Mammary epithelial cell (primary cell): ENCODE data around the gene NBEAL1.

Experiments used
- EZH2 ChIP-seq: IDR thresholded peaks from 2 replicates; pipeline ENCODE4 v1.6.1; 2012; ENCODE audit warnings: low read length, inconsistent platforms, borderline replicate concordance
- TF ChIP-seq, protein P1 (sequence below), 2 donors: IDR thresholded peaks in 1 of 2; conservative IDR thresholded peaks in 1 of 2; 2 replicates each; pipeline ENCODE4 v1.5.1; 2011 to 2012; ENCODE audit warnings: inconsistent platforms in 2 of 2, low read length in 2 of 2, mild to moderate bottlenecking in 2 of 2, control low read depth in 1 of 2, low read depth in 1 of 2; ENCODE audit not compliant: insufficient read depth in 1 of 2; ENCODE audit errors: extremely low read depth in 1 of 2

DNA sequence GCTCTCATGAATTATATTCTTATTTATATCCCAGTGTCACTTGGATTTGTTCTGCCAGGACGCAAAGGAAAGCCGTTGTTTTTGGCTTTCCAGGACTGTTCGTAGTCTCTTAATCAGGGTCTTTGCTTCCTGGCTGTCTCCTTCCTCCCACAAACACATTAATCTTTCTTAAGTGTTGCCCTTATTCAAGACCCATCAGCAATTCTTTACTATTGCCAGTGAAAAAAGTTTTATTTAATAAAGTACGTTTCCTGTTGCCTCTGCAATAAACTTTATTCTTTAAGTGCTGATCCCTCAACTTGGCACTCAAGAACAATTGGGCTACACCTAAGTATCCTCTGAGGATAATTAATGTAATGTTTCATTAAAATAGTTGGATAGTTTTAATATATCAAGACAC lies 155.8 kb downstream of the NBEAL1 start:
- TF ChIP-seq, protein P1, sequence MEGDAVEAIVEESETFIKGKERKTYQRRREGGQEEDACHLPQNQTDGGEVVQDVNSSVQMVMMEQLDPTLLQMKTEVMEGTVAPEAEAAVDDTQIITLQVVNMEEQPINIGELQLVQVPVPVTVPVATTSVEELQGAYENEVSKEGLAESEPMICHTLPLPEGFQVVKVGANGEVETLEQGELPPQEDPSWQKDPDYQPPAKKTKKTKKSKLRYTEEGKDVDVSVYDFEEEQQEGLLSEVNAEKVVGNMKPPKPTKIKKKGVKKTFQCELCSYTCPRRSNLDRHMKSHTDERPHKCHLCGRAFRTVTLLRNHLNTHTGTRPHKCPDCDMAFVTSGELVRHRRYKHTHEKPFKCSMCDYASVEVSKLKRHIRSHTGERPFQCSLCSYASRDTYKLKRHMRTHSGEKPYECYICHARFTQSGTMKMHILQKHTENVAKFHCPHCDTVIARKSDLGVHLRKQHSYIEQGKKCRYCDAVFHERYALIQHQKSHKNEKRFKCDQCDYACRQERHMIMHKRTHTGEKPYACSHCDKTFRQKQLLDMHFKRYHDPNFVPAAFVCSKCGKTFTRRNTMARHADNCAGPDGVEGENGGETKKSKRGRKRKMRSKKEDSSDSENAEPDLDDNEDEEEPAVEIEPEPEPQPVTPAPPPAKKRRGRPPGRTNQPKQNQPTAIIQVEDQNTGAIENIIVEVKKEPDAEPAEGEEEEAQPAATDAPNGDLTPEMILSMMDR (conservative IDR thresholded peaks at IDR 0.05 in 1 of 2, IDR thresholded peaks at IDR 0.05 in 1 of 2; ENCODE audit: extremely low read depth in 1 of 2, insufficient read depth in 1 of 2, low read depth in 1 of 2, low read length in 2 of 2) = no peak
- no peak for TF ChIP-seq EZH2
